ENCODE data around the gene MDGA2.

MDGA2 gene

DNA sequence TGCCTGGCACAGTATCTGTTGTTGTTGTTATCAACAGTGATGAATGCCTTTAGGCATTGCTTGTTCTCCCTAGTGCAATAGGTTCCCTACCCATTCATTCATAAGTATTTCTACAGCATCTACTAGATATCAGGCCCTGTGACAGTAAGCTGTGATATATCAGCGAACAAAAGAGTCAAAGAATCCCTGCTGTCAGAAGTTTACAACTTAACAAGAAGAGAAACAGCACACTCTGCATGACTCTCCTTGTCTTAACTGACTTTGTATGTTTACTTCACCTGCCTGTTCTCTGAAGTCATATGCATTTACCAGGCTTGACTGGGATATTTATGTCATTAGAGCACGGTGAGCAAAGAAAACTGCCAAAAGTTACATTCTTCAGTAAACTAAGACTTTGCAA is 571.6 kb downstream of the MDGA2 start:
- TF ChIP-seq MAX (IDR thresholded peaks at IDR 0.05) (no peak), REST (IDR thresholded peaks at IDR 0.05; ENCODE audit: low read depth) (no peak), TEAD4 (IDR thresholded peaks at IDR 0.05) (no peak), TCF12 (IDR thresholded peaks at IDR 0.05; ENCODE audit: low read depth) (no peak), TAF1 (IDR thresholded peaks at IDR 0.05; ENCODE audit: low read depth) (no peak)
- TF ChIP-seq, protein P1, sequence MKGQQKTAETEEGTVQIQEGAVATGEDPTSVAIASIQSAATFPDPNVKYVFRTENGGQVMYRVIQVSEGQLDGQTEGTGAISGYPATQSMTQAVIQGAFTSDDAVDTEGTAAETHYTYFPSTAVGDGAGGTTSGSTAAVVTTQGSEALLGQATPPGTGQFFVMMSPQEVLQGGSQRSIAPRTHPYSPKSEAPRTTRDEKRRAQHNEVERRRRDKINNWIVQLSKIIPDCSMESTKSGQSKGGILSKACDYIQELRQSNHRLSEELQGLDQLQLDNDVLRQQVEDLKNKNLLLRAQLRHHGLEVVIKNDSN (IDR thresholded peaks at IDR 0.05): no peak

DNA sequence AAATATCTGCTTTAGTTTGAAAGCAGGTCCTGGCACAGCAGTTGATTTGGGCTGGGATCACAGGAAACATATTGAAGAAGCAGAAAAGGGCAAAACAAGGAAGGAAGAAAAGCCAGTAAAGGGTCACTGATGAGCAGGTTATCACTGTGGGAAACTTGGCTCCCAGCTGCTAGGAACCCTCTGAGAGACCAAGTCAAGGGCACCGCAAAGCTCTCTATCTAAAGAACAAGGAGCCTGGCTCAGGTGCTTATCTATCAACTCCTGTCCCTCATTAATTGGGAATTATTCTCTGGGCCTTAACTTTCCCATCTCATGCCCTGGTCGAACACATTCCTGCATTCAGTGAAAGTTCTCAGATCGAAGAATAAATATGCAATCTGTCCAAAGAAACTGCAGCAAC is 572.9 kb downstream of the MDGA2 start:
- no peak for TF ChIP-seq ZBTB7A (IDR thresholded peaks at IDR 0.05; ENCODE audit: low read depth)
- no peak for TF ChIP-seq RAD21 (IDR thresholded peaks at IDR 0.05; ENCODE audit: low read depth)
- no peak for TF ChIP-seq TEAD4 (IDR thresholded peaks at IDR 0.05)
- no peak for TF ChIP-seq YY1 (IDR thresholded peaks at IDR 0.05; ENCODE audit: low read depth)
- no peak for TF ChIP-seq EGR1 (IDR thresholded peaks at IDR 0.05)
- no peak for TF ChIP-seq REST (IDR thresholded peaks at IDR 0.05; ENCODE audit: low read depth)
- TF ChIP-seq TCF12 (IDR thresholded peaks at IDR 0.05; ENCODE audit: low read depth): no peak
- TF ChIP-seq FOXM1 (IDR thresholded peaks at IDR 0.05; ENCODE audit: borderline replicate concordance, low read depth): no peak
- no peak for TF ChIP-seq CREB1 (IDR thresholded peaks at IDR 0.05; ENCODE audit: low read depth)
- TF ChIP-seq NFIC (IDR thresholded peaks at IDR 0.05): no peak
- TF ChIP-seq CEBPB (IDR thresholded peaks at IDR 0.05): no peak
- no peak for TF ChIP-seq EP300 (IDR thresholded peaks at IDR 0.05; ENCODE audit: borderline replicate concordance)
- TF ChIP-seq MAX (IDR thresholded peaks at IDR 0.05): no peak
- no peak for TF ChIP-seq TAF1 (IDR thresholded peaks at IDR 0.05; ENCODE audit: low read depth)
- TF ChIP-seq, protein P1 (IDR thresholded peaks at IDR 0.05): no peak

DNA sequence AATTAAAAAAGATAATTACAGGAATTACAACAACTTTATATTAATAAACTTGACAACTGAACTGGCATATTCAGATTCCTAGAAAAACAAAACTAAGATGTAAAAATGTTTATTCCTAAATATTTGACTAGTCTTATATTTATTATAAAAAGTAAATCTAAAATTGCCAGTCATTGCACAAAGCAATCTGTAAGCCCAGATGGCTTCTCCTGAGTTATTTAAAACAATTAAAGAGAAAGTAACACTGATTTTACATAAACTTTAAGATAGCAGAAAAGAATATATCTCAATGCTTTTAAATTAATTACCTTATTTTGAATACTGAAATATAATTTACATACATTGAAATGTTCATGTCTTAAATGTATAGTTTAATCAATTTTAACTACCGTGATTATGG is 589.7 kb downstream of the MDGA2 start:
- TF ChIP-seq CREB1 (IDR thresholded peaks at IDR 0.05; ENCODE audit: low read depth) (no peak), FOXM1 (IDR thresholded peaks at IDR 0.05; ENCODE audit: borderline replicate concordance, low read depth) (no peak), EP300 (IDR thresholded peaks at IDR 0.05; ENCODE audit: borderline replicate concordance) (no peak), CEBPB (IDR thresholded peaks at IDR 0.05) (no peak), TEAD4 (IDR thresholded peaks at IDR 0.05) (no peak), ZBTB7A (IDR thresholded peaks at IDR 0.05; ENCODE audit: low read depth) (no peak), TCF12 (IDR thresholded peaks at IDR 0.05; ENCODE audit: low read depth) (no peak), YY1 (IDR thresholded peaks at IDR 0.05; ENCODE audit: low read depth) (no peak), RAD21 (IDR thresholded peaks at IDR 0.05; ENCODE audit: low read depth) (no peak)
- TF ChIP-seq, protein P1 (IDR thresholded peaks at IDR 0.05): no peak

GRCh38 chr14:47065326-47065725 is 610.1 kb downstream of the MDGA2 start:
- TF ChIP-seq NFIC (IDR thresholded peaks at IDR 0.05) (no peak), ZBTB7A (IDR thresholded peaks at IDR 0.05; ENCODE audit: low read depth) (no peak), MAX (IDR thresholded peaks at IDR 0.05) (no peak), CREB1 (IDR thresholded peaks at IDR 0.05; ENCODE audit: low read depth) (no peak), EGR1 (IDR thresholded peaks at IDR 0.05) (no peak), REST (IDR thresholded peaks at IDR 0.05; ENCODE audit: low read depth) (no peak), RAD21 (IDR thresholded peaks at IDR 0.05; ENCODE audit: low read depth) (no peak), TCF12 (IDR thresholded peaks at IDR 0.05; ENCODE audit: low read depth) (no peak), TAF1 (IDR thresholded peaks at IDR 0.05; ENCODE audit: low read depth) (no peak), YY1 (IDR thresholded peaks at IDR 0.05; ENCODE audit: low read depth) (no peak), EP300 (IDR thresholded peaks at IDR 0.05; ENCODE audit: borderline replicate concordance) (no peak), CEBPB (IDR thresholded peaks at IDR 0.05) (no peak), FOXM1 (IDR thresholded peaks at IDR 0.05; ENCODE audit: borderline replicate concordance, low read depth) (no peak)
- TF ChIP-seq, protein P1 (IDR thresholded peaks at IDR 0.05): no peak
